Common myeloid progenitor, CD34-positive (primary cell): Measurements from ENCODE around the gene LPP.

Experiments used
- CTCF ChIA-PET: fragments of 350-600 bp; sonication (Branson Sonifier 250); formaldehyde crosslinking; loops from one replicate; lab custom pipeline; 2021; ENCODE audit warnings: antibody characterized with exemption; lab: Charles Lee
- POLR2A ChIA-PET: fragments of 350-600 bp; sonication (Branson Sonifier 250); formaldehyde crosslinking; loops from one replicate; lab custom pipeline; 2021; ENCODE audit warnings: antibody characterized with exemption; lab: Charles Lee
- DNase-seq, 3 donors: peaks; one replicate each; pipeline versions ENCODE4 v3.0.0 to v3.0.0-alpha.2; 2013
- H3K27ac ChIP-seq, 2 experiments: 1 replicate in 1 of 2; 2 replicates in 1 of 2; pipeline ENCODE4 v1.7.0; 2013; ENCODE audit warnings: inconsistent platforms in 2 of 2, low read length in 2 of 2, mild to moderate bottlenecking in 2 of 2, low read depth in 1 of 2, moderate library complexity in 1 of 2; ENCODE audit not compliant: severe bottlenecking in 2 of 2, insufficient read depth in 1 of 2, poor library complexity in 1 of 2
- H3K27me3 ChIP-seq, 5 experiments: replicated peaks in 2 of 5; 1 replicate in 3 of 5; 2 replicates in 2 of 5; pipeline versions ENCODE4 v1.6.1 to v1.7.0; 2013; ENCODE audit warnings: low read length in 4 of 5, mild to moderate bottlenecking in 2 of 5, moderate library complexity in 2 of 5, inconsistent platforms in 1 of 5; ENCODE audit not compliant: insufficient read depth in 5 of 5, control insufficient read depth in 4 of 5
- H3K36me3 ChIP-seq, 4 experiments: 1 replicate in 2 of 4; 2 replicates in 2 of 4; pipeline versions ENCODE4 v1.6.1 to v1.7.0; 2013; ENCODE audit warnings: low read length in 3 of 4, control low read depth in 1 of 4, mild to moderate bottlenecking in 1 of 4; ENCODE audit not compliant: control insufficient read depth in 4 of 4, insufficient read depth in 4 of 4
- H3K4me1 ChIP-seq, 4 experiments: 1 replicate in 3 of 4; 2 replicates in 1 of 4; pipeline versions ENCODE4 v1.6.1 to v1.7.1; 2013; ENCODE audit warnings: low read length in 3 of 4, mild to moderate bottlenecking in 3 of 4, control low read depth in 1 of 4, inconsistent platforms in 1 of 4, moderate library complexity in 1 of 4; ENCODE audit not compliant: control insufficient read depth in 4 of 4, insufficient read depth in 4 of 4; ENCODE audit errors: control extremely low read depth in 1 of 4
- H3K4me3 ChIP-seq, 7 experiments: 1 replicate in 4 of 7; 2 replicates in 3 of 7; pipeline versions ENCODE4 v1.5.1 to v1.7.0; 2013; ENCODE audit warnings: mild to moderate bottlenecking in 7 of 7, low read length in 6 of 7, moderate library complexity in 6 of 7, inconsistent platforms in 2 of 7, low read depth in 2 of 7, control low read depth in 1 of 7; ENCODE audit not compliant: insufficient read depth in 4 of 7, control insufficient read depth in 1 of 7; ENCODE audit errors: extremely low read depth in 1 of 7
- H3K9me3 ChIP-seq, 5 experiments: 1 replicate in 4 of 5; 2 replicates in 1 of 5; pipeline versions ENCODE4 v1.6.1 to v1.7.1; 2013; ENCODE audit warnings: low read length in 4 of 5, mild to moderate bottlenecking in 2 of 5, inconsistent platforms in 1 of 5, low read depth in 1 of 5, moderate library complexity in 1 of 5; ENCODE audit not compliant: control insufficient read depth in 4 of 5, insufficient read depth in 2 of 5; ENCODE audit errors: control extremely low read depth in 1 of 5
- WGBS: methylation state at CpG from one replicate; pipeline ENCODE4 v1.1.5; 2013; ENCODE audit not compliant: insufficient coverage; 5-methylcytosine and 5-hydroxymethylcytosine counted together

Gene LPP

GRCh38 chr3:188911026-188911850 lies 757.3 kb downstream of the LPP start:
- Histone ChIP-seq H3K27ac (no peak overlapping the region), H3K9me3 (no peaks in the 10 kb centered on the region), H3K4me3 (no peak overlapping the region), H3K27me3 (peaks cover 0 to 2% (median 0%) of the 10 kb centered on the region in 5 experiments), H3K36me3 (no peaks in the 10 kb centered on the region), H3K4me1 (no peaks in the 10 kb centered on the region)
- POLR2A ChIA-PET: no interaction called here
- WGBS: 100% methylated on average over 7 of the region's 8 CpGs
- DNase-seq: no peak
- CTCF ChIA-PET: no interaction called here

- H3K36me3 ChIP-seq: no peaks in the 10 kb centered on the region
- H3K27me3 ChIP-seq: peaks cover 0 to 2% (median 0%) of the 10 kb centered on the region in 5 experiments
- H3K27ac ChIP-seq: no peak overlapping the region
- no peak overlapping the region for H3K4me3 ChIP-seq
- no peaks in the 10 kb centered on the region for H3K9me3 ChIP-seq
- ChIA-PET POLR2A (no interaction called here), CTCF (no interaction called here)
- H3K4me1 ChIP-seq: peaks cover 0 to 5% (median 0%) of the 10 kb centered on the region in 4 experiments
- WGBS: 100% methylated on average over 2 of the region's 2 CpGs
- DNase-seq: no peak
Measured at GRCh38 chr3:188913084-188913483, 759.1 kb downstream of the LPP start.

DNA sequence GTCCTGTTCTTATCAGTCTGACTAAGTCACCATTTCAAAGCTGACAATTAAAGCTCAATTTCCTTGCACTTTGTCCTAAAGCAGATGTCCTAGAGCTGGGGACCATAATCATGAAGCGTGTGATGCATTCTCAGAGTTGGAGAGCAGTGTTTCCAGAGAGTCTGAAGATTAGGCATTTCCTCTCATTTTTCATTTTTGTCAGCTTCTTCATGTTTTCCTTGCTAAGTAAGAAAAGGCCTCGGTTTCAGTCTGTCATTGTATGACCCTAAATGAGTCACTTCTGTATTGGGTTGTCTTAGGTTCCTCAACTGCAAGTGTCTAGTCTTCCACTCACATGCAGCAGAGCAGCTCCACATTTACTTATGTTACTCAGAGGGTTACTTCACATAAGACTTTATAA lies 760.6 kb downstream of the LPP start:
- Histone ChIP-seq H3K27ac (no peak overlapping the region), H3K36me3 (no peaks in the 10 kb centered on the region), H3K4me1 (peaks cover 0 to 5% (median 0%) of the 10 kb centered on the region in 4 experiments), H3K27me3 (peaks cover 0 to 2% (median 0%) of the 10 kb centered on the region in 5 experiments), H3K9me3 (no peaks in the 10 kb centered on the region), H3K4me3 (no peak overlapping the region)
- 79% methylated on average over 2 of the region's 2 CpGs for WGBS
- CTCF ChIA-PET: interaction anchor here (0.9 to 1.3 kb wide), 2 partner anchors 12 to 17 kb away, joined by 3 read pairs; no protein-coding TSS in a partner anchor
- POLR2A ChIA-PET: no interaction called here
- DNase-seq: peak in 2 of 3 donors; percentile 1 to 4

DNA sequence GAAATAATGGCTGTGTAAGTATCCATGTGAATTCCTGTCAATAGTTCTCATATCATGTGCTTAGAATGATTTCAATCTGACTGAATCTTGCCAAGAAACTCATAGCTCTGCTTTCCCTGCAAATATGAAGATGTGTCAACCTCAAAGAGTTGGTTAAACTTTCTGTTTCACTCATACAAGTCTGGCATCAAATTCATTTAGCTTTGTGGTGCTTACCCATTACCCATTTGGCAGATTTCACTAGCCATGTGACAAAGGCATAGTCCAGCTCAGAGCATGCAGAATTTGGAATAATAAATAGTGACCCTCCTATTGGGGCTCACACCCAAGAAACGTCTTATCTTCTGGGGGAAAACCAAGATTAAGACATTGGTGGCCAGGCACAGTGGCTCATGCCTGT lies 761.2 kb downstream of the LPP start:
- Histone ChIP-seq H3K36me3 (no peaks in the 10 kb centered on the region), H3K27me3 (peaks cover 0 to 2% (median 0%) of the 10 kb centered on the region in 5 experiments), H3K4me1 (peaks cover 0 to 5% (median 0%) of the 10 kb centered on the region in 4 experiments), H3K27ac (no peak overlapping the region), H3K9me3 (peaks cover 0 to under 1% (median 0%) of the 10 kb centered on the region in 5 experiments), H3K4me3 (no peak overlapping the region)
- DNase-seq: no peak
- CTCF ChIA-PET: interaction anchor here (0.9 kb wide), 1 partner anchor 16 kb away, joined by 3 read pairs; no protein-coding TSS in a partner anchor
- 100% methylated on average over 1 of the region's 1 CpG for WGBS
- POLR2A ChIA-PET: no interaction called here

DNA sequence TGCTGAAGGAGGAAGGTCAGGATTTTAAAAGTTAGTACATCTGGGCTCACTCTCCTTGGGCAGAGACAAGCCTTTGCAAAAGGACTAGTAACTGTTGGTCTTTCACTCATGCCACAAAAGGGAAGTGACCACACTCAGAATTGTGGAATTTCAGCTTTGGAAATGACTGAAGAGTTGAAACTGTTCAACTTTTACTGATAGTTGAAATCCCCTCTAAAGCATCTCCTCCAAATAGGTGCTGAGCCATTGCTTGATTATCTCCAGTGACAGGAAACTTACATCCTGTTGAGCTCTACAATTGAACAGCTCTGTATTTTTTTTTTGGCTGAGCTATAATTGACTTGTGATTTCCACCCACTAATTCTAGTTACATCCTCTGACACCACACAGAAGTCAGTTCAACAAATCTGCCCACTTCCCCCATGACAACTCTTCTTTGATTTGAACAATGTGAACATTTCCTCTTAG lies 763.0 kb downstream of the LPP start:
- Histone ChIP-seq H3K4me3 (no peak overlapping the region), H3K27me3 (peaks cover 0 to 2% (median 0%) of the 10 kb centered on the region in 5 experiments), H3K9me3 (peaks cover 0 to 5% (median 0%) of the 10 kb centered on the region in 5 experiments), H3K36me3 (no peaks in the 10 kb centered on the region), H3K4me1 (peaks cover 0 to 5% (median 0%) of the 10 kb centered on the region in 4 experiments), H3K27ac (no peak overlapping the region)
- DNase-seq: peak in 2 of 3 donors; percentile 9 to 11
- CTCF ChIA-PET: no interaction called here
- POLR2A ChIA-PET: no interaction called here

- DNase-seq: no peak
- Histone ChIP-seq H3K9me3 (peaks cover 0 to 5% (median 0%) of the 10 kb centered on the region in 5 experiments), H3K4me1 (peaks cover 0 to 5% (median 0%) of the 10 kb centered on the region in 4 experiments), H3K27ac (no peak overlapping the region), H3K4me3 (no peak overlapping the region), H3K36me3 (no peaks in the 10 kb centered on the region), H3K27me3 (no peaks in the 10 kb centered on the region)
- WGBS: no CpG with 5 or more reads among the region's 2 CpGs
- ChIA-PET CTCF (no interaction called here), POLR2A (no interaction called here)
Measured at GRCh38 chr3:188918093-188918492, 764.1 kb downstream of the LPP start.

- H3K27me3 ChIP-seq: no peaks in the 10 kb centered on the region
- 100% methylated on average over 2 of the region's 2 CpGs for WGBS
- H3K36me3 ChIP-seq: no peaks in the 10 kb centered on the region
- H3K27ac ChIP-seq: no peak overlapping the region
- ChIA-PET CTCF (no interaction called here), POLR2A (no interaction called here)
- peaks cover 0 to 5% (median 0%) of the 10 kb centered on the region in 5 experiments for H3K9me3 ChIP-seq
- H3K4me1 ChIP-seq: no peaks in the 10 kb centered on the region
- H3K4me3 ChIP-seq: no peak overlapping the region
- no peak for DNase-seq
Measured at GRCh38 chr3:188923671-188924070, 769.7 kb downstream of the LPP start.
